HT1080 (cell line): Measurements from ENCODE around the gene PKDCC. TPM values are rescaled to one million over a fixed set of nuclear protein-coding genes. Genes with fewer than 3 reads are reported as not detected.
A peak's percentile ranks its signal among the peaks of the same experiment; 100 is the strongest.

ENCODE experiments used
- DNase-seq: peaks from one replicate; pipeline ENCODE4 v3.0.0-alpha.2; 2015; ENCODE audit warnings: low read depth
- polyA plus RNA-seq, 2 experiments: library from polyadenylated mRNA; depleted of rRNA; stranded (reverse); fragments of >200 nt; gene quantifications; 2 replicates each; pipeline ENCODE4 v1.2.3, GENCODE V29; 2015
- total RNA-seq: library from RNA; depleted of rRNA; stranded (reverse); fragments of >200 nt; shearing (Covaris generic); gene quantifications from 2 replicates; pipeline ENCODE4 v1.2.3, GENCODE V29; 2014; rRNA removed

PKDCC gene, protein sequence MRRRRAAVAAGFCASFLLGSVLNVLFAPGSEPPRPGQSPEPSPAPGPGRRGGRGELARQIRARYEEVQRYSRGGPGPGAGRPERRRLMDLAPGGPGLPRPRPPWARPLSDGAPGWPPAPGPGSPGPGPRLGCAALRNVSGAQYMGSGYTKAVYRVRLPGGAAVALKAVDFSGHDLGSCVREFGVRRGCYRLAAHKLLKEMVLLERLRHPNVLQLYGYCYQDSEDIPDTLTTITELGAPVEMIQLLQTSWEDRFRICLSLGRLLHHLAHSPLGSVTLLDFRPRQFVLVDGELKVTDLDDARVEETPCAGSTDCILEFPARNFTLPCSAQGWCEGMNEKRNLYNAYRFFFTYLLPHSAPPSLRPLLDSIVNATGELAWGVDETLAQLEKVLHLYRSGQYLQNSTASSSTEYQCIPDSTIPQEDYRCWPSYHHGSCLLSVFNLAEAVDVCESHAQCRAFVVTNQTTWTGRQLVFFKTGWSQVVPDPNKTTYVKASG
- total RNA-seq: 5.4 and 11.4 TPM in 2 replicates
- polyA plus RNA-seq (2015; cell fraction: cytosol; rRNA removed): 7.4 and 8.1 TPM in 2 replicates
- 22.7 and 37.0 TPM in 2 replicates for polyA plus RNA-seq (2015; cell fraction: nucleus; rRNA removed)

DNA sequence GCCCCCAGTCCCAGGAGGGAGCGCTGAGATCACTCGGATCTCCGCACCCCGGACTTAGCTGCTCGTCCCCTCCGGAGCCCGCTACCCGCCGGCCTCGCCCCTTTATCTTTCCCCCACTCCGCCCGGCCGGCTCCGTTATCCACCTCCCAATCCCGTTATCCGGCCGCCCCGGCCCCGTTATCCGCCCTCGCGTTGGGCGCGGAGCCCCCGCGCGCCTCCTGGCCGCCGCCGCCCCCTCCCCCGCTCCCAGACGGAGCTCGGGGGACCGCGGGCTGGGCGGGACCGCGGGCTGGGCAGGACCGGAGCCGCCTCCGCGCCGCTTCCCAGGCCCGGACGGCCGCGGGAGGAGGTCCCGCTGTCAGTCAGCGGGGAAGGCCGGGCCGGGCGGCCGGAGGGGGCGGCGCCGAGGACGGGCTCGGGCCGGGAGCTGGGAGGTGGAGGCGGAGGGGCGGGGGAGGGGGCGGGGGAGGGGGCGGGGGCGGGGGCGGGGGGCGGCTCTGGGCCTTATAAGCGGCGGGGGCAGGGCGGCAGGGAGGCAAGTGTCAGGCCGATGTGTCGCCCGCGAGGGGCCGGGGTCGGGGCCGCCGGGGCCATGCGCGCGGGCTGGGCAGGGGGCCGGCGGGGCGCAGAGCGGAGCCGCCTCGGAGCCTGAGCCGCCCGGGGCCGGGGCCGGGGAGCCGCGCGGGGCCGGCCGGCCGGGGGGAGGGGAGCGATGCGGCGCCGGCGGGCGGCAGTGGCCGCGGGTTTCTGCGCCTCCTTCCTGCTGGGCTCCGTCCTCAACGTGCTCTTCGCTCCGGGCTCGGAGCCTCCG lies at the start of gene PKDCC:
PKDCC (plus strand) TSS at position 534 of the 811 bp plus-strand sequence; CDS start at position 713, 179 bp downstream.
- peak; percentile 72 for DNase-seq

DNA sequence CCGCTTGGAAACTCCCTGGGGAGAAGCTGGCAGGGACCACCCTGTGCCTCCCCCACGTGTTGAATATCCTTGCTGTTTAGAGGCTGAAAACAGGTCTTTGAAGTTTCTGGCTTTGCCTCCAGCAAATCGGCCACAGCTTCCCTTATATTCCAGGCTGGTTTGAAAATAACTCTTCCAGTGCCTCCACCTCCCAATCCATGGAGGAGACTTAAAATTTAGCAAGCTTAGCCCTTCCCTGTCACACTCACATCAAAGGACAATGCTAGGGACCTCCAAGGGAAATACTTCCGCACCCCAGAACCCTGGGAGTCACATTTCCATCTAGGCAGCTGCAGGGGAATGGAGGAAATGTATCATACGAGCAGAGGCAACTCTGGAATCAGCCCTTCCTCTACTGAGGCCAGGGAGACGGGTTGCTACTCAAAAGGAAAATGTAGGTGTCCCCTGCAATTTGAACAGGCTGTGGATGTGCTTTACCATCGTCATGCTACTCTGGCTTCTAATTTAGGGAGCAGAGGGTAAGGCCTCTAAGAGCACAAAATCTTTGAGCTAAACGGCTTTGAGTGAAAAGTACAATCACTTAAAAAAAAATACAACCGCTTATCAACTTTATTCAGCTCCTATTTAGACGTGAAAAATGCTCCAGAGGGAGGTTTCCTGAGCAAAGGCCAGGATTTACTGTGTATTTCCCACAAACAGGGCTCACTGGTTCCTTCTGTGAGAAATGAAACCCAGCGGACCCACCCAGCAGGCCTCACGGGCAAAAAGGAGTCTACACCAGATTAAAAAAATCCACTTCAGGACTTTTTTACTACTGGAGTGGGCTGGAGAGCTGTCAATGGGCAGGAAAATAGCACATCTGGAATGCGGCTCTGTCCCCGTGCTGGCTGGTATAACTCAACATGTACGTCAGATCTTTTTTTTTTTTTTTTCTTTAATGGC lies 49.4 kb upstream of the PKDCC start:
- no peak for DNase-seq

- DNase-seq: no peak
These were observed 48.7 kb upstream of the PKDCC start for GRCh38 chr2:41999128-41999480.

- no peak for DNase-seq
These were observed 48.1 kb upstream of the PKDCC start for GRCh38 chr2:41999592-42000281.

- no peak for DNase-seq
These were observed 46.1 kb upstream of the PKDCC start for GRCh38 chr2:42001711-42002201.

GRCh38 chr2:42007551-42007950 lies 40.3 kb upstream of the PKDCC start:
- DNase-seq: no peak

GRCh38 chr2:42008241-42008921 lies 39.4 kb upstream of the PKDCC start:
- DNase-seq: no peak

DNA sequence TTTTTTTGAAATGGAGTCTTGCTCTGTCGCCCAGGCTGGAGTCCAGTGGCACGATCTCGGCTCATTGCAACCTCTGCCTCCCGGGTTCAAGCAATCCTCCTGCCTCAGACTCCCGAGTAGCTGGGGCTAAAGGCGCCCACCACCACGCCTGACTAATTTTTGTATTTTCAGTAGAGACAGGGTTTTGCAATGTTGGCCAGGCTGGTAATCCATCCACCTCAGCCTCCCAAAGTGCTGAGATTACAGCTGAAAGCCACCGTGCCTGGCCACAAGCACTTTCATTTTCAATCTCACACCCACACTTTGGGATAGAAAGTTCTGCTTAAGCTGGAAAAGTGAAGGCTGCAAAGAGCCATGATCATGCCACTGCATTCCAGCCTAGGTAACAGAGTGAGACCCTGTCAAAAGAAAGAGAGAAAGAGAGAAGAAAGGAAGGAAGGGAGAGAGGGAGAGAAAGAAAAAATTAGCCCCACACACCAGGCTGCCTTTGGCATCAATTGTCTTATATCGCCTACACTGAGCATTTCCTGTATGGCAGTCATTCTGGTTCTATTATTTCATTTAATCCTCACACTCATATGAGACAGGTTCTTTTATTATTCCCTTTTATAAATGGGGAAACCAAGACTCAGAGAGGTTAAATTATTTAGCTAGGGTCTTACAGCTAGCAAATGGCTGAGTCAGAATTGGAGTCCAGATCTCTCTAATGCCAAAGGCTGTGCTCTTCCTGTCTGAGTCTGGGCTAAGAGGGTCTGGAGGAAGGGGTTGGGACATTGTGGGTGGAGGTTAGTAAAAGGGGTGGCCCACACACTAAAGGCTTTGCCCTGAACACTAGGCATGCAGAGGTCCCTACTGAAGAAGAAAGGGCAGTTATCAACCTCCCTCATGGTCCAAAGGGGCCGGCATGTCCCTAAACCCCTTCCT lies 37.9 kb upstream of the PKDCC start:
- DNase-seq: no peak

GRCh38 chr2:42010743-42011298 lies 37.0 kb upstream of the PKDCC start:
- peak; percentile 52 for DNase-seq

GRCh38 chr2:42012137-42012536 lies 35.7 kb upstream of the PKDCC start:
- DNase-seq: no peak

DNA sequence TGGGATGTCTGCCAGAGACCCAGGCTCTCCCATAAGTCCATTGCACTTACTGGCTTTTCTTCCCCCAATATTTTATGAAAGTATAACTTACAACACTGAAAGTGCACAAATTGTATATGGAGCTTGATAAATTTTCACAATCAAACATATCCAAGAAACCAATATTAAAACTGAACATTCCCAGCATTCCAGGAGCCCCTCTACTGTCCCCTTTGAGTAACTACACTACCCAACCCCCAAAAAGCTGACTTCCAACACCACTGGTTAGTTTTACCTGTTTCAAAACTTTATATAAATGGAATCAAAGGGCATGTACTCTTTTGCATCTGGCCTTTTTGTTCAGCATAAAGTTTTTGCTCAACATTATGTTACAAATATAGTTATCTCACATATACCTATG lies 35.2 kb upstream of the PKDCC start:
- no peak for DNase-seq

GRCh38 chr2:42013409-42013808 lies 34.4 kb upstream of the PKDCC start:
- DNase-seq: no peak

- DNase-seq: no peak
These were observed 26.4 kb upstream of the PKDCC start for GRCh38 chr2:42021464-42021863.

DNA sequence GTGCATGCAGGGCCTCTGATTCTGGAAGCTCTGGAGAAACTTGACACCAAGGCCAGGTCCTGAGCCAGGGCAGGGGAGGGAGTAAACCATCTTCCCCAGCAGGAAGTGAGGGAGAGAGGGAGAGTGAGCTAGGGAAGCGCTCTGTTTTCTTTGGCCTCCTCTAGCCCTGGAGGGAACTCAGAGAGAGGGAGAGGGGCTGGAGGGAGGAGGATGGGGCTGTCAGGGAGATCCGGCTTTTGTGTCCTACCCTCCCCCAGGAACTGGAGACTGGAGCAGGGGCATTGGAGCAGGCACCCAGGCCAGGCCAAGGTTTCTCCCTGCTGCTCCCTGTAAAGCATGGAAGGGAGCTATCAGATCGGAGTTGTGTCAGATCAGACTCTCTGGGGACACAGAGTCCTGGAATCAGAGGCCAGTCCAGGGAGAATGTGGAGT lies 22.7 kb upstream of the PKDCC start:
- peak; percentile 70 for DNase-seq

DNA sequence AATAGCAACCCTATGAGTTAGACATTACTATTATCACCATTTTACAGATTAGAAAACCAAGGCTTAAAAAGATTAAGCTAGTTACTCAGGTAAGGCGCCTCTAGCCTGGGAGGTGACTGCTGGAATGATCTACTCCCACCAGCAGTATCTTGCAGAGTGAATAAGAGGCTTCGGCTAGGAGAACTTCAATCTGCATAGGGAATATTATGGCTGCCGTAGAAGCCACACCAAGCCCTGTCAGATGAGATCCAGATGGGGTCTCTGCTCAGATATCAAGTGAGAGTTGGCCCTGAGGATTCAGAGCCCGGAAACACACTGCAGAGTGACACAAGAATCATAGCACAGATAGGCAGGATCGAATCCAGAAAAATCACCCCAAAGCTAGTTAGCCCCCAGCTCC lies 21.5 kb upstream of the PKDCC start:
- DNase-seq: no peak

- DNase-seq: no peak
These were observed 19.2 kb upstream of the PKDCC start for GRCh38 chr2:42028571-42029148.

GRCh38 chr2:42029171-42029570 lies 18.6 kb upstream of the PKDCC start:
- DNase-seq: no peak
